ENCODE data around the gene ASTL.

Gene ASTL

DNA sequence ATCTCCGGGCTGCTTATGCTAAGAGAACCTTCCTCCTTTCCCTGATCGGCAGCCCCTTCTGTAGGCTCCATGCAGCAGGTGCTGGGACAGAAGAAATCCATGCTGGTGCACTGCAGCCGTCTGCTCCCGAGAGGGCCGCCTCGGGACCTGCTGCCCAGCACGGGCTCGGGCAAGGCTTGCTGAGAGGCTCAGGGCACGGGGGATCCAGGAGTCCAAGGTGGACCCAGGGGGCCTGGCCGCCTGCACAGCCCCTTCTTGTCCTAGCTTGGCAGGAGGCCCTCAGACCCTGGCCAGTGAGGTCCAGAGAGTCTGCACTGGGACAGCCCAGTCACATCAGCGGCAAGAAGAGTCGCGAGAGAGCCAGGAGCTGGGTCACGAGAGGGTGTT lies 20.2 kb upstream of the ASTL start:
- Histone ChIP-seq H3K9me3 (ENCODE audit: control insufficient read depth, insufficient read depth, low read length) (no peaks in the 10 kb centered on the region), H3K27ac (ENCODE audit: low read depth, low read length) (no peak overlapping the region), H3K36me3 (ENCODE audit: control insufficient read depth, insufficient read depth, low read length) (no peaks in the 10 kb centered on the region), H3K27me3 (ENCODE audit: control insufficient read depth, insufficient read depth, low read length) (no peaks in the 10 kb centered on the region), H3K4me3 (ENCODE audit: low read depth, low read length) (no peak overlapping the region), H3K9ac (ENCODE audit: low read depth, low read length) (no peak overlapping the region), H3K4me1 (ENCODE audit: control insufficient read depth, insufficient read depth, low read length) (no peaks in the 10 kb centered on the region)

GRCh38 chr2:96157649-96158553 lies 19.6 kb upstream of the ASTL start:
- 0 out of 2 replicates have a peak, but pooled peaks cover 3% of the 10 kb centered on the region for H3K4me1 ChIP-seq (ENCODE audit: control insufficient read depth, insufficient read depth, low read length)
- H3K27ac ChIP-seq (ENCODE audit: low read depth, low read length), result no peak overlapping the region
- H3K4me3 ChIP-seq (ENCODE audit: low read depth, low read length), result no peak overlapping the region
- H3K27me3 ChIP-seq (ENCODE audit: control insufficient read depth, insufficient read depth, low read length), result no peaks in the 10 kb centered on the region
- no peak overlapping the region for H3K9ac ChIP-seq (ENCODE audit: low read depth, low read length)
- H3K36me3 ChIP-seq (ENCODE audit: control insufficient read depth, insufficient read depth, low read length), result no peaks in the 10 kb centered on the region
- H3K9me3 ChIP-seq (ENCODE audit: control insufficient read depth, insufficient read depth, low read length), result no peaks in the 10 kb centered on the region

DNA sequence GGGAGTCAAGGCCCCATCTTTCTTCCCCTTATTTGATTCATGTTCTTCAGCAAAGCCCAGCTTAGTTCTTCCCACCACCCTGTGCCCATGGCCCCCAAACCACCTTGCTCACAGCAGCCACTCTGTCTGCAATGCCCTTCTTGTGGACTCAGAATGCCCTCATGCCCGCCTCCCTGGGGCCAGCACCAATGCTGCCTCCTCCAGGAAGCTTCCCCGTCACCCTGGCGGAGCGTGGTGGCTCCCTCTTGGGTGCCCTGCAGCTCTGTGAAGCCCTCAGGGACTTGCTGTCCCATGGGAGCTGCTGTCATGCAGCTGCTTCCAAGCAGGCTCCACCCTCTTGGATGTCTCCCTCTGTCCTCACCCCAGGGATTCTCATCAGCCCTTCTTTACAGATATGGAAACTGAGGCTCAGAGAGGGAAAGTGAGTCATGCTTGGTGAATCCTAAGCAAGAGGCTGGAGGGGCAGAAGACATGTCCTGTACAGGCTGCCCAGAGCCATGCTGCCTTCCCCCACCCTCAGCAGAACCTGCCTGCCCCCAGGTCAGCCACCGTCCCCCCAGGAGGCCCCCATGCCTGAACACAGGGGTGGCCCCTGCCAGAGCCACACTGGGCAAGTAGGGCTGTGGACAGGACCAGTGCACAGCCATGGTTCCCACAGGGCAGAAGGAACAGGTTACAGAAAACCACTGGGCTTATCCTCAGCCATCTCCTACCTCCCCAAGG lies 18.8 kb upstream of the ASTL start:
- Histone ChIP-seq H3K27ac (ENCODE audit: low read depth, low read length) (no peak overlapping the region), H3K4me1 (ENCODE audit: control insufficient read depth, insufficient read depth, low read length) (peaks cover 6% of the 10 kb centered on the region; the same call in 1 of the 2 replicates), H3K36me3 (ENCODE audit: control insufficient read depth, insufficient read depth, low read length) (no peaks in the 10 kb centered on the region), H3K27me3 (ENCODE audit: control insufficient read depth, insufficient read depth, low read length) (no peaks in the 10 kb centered on the region), H3K4me3 (ENCODE audit: low read depth, low read length) (no peak overlapping the region), H3K9me3 (ENCODE audit: control insufficient read depth, insufficient read depth, low read length) (no peaks in the 10 kb centered on the region), H3K9ac (ENCODE audit: low read depth, low read length) (no peak overlapping the region)

GRCh38 chr2:96156011-96156820 lies 17.9 kb upstream of the ASTL start:
- H3K9ac ChIP-seq (ENCODE audit: low read depth, low read length), result no peak overlapping the region
- no peak overlapping the region for H3K4me3 ChIP-seq (ENCODE audit: low read depth, low read length)
- no peaks in the 10 kb centered on the region for H3K9me3 ChIP-seq (ENCODE audit: control insufficient read depth, insufficient read depth, low read length)
- H3K27me3 ChIP-seq (ENCODE audit: control insufficient read depth, insufficient read depth, low read length), result no peaks in the 10 kb centered on the region
- H3K4me1 ChIP-seq (ENCODE audit: control insufficient read depth, insufficient read depth, low read length), result peaks cover 6% of the 10 kb centered on the region; the same call in 1 of the 2 replicates
- no peaks in the 10 kb centered on the region for H3K36me3 ChIP-seq (ENCODE audit: control insufficient read depth, insufficient read depth, low read length)
- no peak overlapping the region for H3K27ac ChIP-seq (ENCODE audit: low read depth, low read length)

- H3K36me3 ChIP-seq (ENCODE audit: control insufficient read depth, insufficient read depth, low read length), result no peaks in the 10 kb centered on the region
- no peak overlapping the region for H3K27ac ChIP-seq (ENCODE audit: low read depth, low read length)
- no peaks in the 10 kb centered on the region for H3K9me3 ChIP-seq (ENCODE audit: control insufficient read depth, insufficient read depth, low read length)
- H3K9ac ChIP-seq (ENCODE audit: low read depth, low read length), result no peak overlapping the region
- no peak overlapping the region for H3K4me3 ChIP-seq (ENCODE audit: low read depth, low read length)
- H3K4me1 ChIP-seq (ENCODE audit: control insufficient read depth, insufficient read depth, low read length), result peaks cover 6% of the 10 kb centered on the region; the same call in 1 of the 2 replicates
- H3K27me3 ChIP-seq (ENCODE audit: control insufficient read depth, insufficient read depth, low read length), result no peaks in the 10 kb centered on the region
Measured at GRCh38 chr2:96154506-96155380, 16.4 kb upstream of the ASTL start.

GRCh38 chr2:96153991-96154431 lies 15.7 kb upstream of the ASTL start:
- Histone ChIP-seq H3K4me1 (ENCODE audit: control insufficient read depth, insufficient read depth, low read length) (peaks cover 7% of the 10 kb centered on the region; the same call in 1 of the 2 replicates), H3K36me3 (ENCODE audit: control insufficient read depth, insufficient read depth, low read length) (no peaks in the 10 kb centered on the region), H3K9ac (ENCODE audit: low read depth, low read length) (no peak overlapping the region), H3K27me3 (ENCODE audit: control insufficient read depth, insufficient read depth, low read length) (no peaks in the 10 kb centered on the region), H3K4me3 (ENCODE audit: low read depth, low read length) (no peak overlapping the region), H3K27ac (ENCODE audit: low read depth, low read length) (no peak overlapping the region), H3K9me3 (ENCODE audit: control insufficient read depth, insufficient read depth, low read length) (no peaks in the 10 kb centered on the region)

DNA sequence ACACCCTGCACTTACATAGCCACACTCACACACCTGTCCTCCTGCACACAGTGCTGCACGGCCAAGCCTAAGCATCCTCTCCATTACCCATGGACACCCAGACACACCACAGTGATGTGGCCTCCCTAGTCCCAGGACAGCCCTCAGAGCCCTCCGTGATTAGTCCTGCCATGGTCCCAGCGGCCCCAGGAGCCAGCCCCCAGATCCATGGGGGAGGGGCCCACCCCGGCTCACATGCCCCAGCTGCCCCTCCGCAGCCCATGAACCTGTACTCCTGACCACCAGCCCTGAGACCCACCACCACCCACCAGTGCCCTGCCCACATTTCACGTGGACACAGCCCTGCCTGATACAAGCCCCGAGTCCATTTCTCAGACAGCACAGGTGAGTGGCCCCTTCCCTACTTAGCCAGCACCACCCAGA lies 15.0 kb upstream of the ASTL start:
- H3K4me1 ChIP-seq (ENCODE audit: control insufficient read depth, insufficient read depth, low read length), result peaks cover 14% of the 10 kb centered on the region
- no peak overlapping the region for H3K27ac ChIP-seq (ENCODE audit: low read depth, low read length)
- H3K9me3 ChIP-seq (ENCODE audit: control insufficient read depth, insufficient read depth, low read length), result no peaks in the 10 kb centered on the region
- H3K36me3 ChIP-seq (ENCODE audit: control insufficient read depth, insufficient read depth, low read length), result no peaks in the 10 kb centered on the region
- no peak overlapping the region for H3K4me3 ChIP-seq (ENCODE audit: low read depth, low read length)
- H3K9ac ChIP-seq (ENCODE audit: low read depth, low read length), result no peak overlapping the region
- H3K27me3 ChIP-seq (ENCODE audit: control insufficient read depth, insufficient read depth, low read length), result no peaks in the 10 kb centered on the region

DNA sequence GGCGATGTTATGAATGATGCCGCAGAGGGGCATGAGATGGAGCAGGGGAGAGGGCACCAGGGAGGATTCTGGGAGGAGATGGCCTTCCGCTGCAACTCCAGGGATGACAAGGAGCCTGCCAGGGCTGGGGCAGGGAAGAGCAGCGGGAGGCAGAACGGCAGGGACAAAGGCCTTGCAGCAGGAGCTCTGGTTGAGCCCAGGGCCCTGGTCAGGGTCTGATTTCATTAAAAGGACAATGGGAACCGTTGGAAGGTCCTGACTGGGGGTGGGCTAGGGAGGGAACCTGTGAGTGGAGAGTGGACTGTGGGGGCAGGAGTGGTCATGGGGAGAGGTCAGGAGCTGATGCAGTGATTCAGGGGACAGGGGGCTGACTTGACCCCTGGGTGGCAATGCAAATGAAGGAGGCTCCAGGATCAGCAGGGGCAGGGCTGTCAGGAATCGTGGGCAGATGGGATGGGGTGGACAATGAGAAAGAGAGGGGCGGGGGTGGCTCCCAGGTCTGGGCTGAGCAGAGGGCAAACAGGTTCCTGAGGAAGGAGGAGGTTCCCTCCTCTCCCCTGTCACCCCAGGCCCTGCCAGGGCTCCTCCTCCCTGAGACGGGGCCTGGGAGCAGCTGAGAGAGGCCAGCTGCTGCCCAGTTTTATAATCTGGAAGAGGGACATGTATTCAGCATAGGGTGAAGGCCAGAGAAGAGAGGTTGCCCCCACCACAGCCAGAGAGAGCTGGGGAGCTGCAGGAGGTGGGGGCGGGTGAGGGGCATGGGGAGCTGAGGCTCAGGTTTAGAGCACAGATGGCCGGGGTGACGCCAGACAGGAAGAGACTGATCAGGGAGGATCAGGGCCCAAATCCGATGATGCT lies 14.2 kb upstream of the ASTL start:
- Histone ChIP-seq H3K27me3 (ENCODE audit: control insufficient read depth, insufficient read depth, low read length) (peaks cover 2% of the 10 kb centered on the region; the same call in 1 of the 2 replicates), H3K4me1 (ENCODE audit: control insufficient read depth, insufficient read depth, low read length) (peaks cover 21% of the 10 kb centered on the region), H3K9me3 (ENCODE audit: control insufficient read depth, insufficient read depth, low read length) (no peaks in the 10 kb centered on the region), H3K9ac (ENCODE audit: low read depth, low read length) (no peak overlapping the region), H3K36me3 (ENCODE audit: control insufficient read depth, insufficient read depth, low read length) (no peaks in the 10 kb centered on the region), H3K4me3 (ENCODE audit: low read depth, low read length) (no peak overlapping the region), H3K27ac (ENCODE audit: low read depth, low read length) (peak overlapping the region; percentile 28)

DNA sequence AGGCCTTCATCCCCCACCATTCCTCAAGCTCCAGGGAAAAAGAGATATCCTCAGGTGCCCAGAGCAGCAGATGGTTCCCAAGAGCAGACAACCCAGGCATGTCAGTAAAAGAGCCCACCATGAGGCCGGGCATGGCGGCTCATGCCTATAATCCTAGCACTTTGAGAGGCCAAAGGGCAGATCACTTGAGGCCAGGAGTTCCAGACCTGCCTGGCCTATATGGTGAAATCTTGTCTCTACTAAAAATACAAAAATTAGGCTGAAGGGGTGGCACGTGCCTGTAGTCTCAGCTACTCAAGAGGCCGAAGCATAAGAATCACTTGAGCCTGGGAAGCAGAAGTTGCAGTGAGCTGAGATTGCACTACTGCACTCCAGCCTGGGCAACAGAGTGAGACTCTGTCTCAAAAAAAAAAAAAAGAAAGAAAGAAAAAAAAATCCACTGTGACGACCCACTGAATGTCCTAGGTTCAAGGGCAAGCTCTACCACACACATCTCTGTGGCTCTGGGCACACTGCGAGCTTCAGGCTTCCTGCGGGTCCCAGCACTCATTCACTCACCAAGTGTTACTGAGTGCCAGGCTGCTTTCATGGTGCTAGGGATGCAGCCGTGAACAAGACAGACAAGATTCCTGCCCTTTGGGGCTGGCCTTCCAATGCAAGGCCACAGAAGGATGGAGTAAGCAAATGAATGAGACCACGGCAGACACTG lies 13.4 kb upstream of the ASTL start:
- Histone ChIP-seq H3K27me3 (ENCODE audit: control insufficient read depth, insufficient read depth, low read length) (peaks cover 6% of the 10 kb centered on the region), H3K27ac (ENCODE audit: low read depth, low read length) (no peak overlapping the region), H3K4me1 (ENCODE audit: control insufficient read depth, insufficient read depth, low read length) (peaks cover 22% of the 10 kb centered on the region), H3K36me3 (ENCODE audit: control insufficient read depth, insufficient read depth, low read length) (no peaks in the 10 kb centered on the region), H3K9me3 (ENCODE audit: control insufficient read depth, insufficient read depth, low read length) (no peaks in the 10 kb centered on the region), H3K4me3 (ENCODE audit: low read depth, low read length) (no peak overlapping the region), H3K9ac (ENCODE audit: low read depth, low read length) (no peak overlapping the region)
